SK-N-MC (cell line): ENCODE data around the gene TBRG4.

ENCODE experiments used
- DNase-seq: peaks from one replicate; pipeline ENCODE4 v3.0.0-alpha.2; 2011; ENCODE audit warnings: low read depth, low spot score
- H3K27ac ChIP-seq: fragments of 200-600 bp; sonication (generic); 2 replicates; pipeline ENCODE4 v1.5.1; 2016; ENCODE audit warnings: mixed run types
- H3K36me3 ChIP-seq: fragments of 200-600 bp; sonication (generic); 2 replicates; pipeline ENCODE4 v1.6.1; 2017; ENCODE audit warnings: antibody characterized with exemption, low read length, mixed read lengths; ENCODE audit not compliant: insufficient read depth
- H3K4me3 ChIP-seq: fragments of 200-600 bp; sonication (generic); 2 replicates; pipeline ENCODE4 v1.5.1; 2016
- H3K9ac ChIP-seq: fragments of 200-600 bp; sonication (generic); 2 replicates; pipeline ENCODE4 v1.8.0; 2017; ENCODE audit warnings: mixed run types, mixed read lengths; ENCODE audit not compliant: insufficient read length
- H3K9me3 ChIP-seq: fragments of 200-600 bp; sonication (generic); 2 replicates; pipeline ENCODE4 v1.6.1; 2017; ENCODE audit warnings: low read depth, mild to moderate bottlenecking, antibody characterized with exemption, low read length, moderate library complexity, mixed read lengths
- EZH2 ChIP-seq: fragments of 200-600 bp; sonication (generic); IDR thresholded peaks from one replicate; pipeline ENCODE4 v1.6.1; 2017; ENCODE audit warnings: antibody characterized with exemption
- FOXP2 ChIP-seq: optimal IDR thresholded peaks from 2 replicates; pipeline ENCODE3; 2011; ENCODE audit warnings: mild to moderate bottlenecking, moderate library complexity; ENCODE audit not compliant: insufficient read depth; ENCODE audit errors: extremely low read length, control extremely low read depth
- POLR2AphosphoS5 ChIP-seq: IDR thresholded peaks from 2 replicates; pipeline ENCODE4 v1.6.1; 2012; ENCODE audit warnings: mild to moderate bottlenecking, low read depth, low read length, borderline replicate concordance

TBRG4 gene

DNA sequence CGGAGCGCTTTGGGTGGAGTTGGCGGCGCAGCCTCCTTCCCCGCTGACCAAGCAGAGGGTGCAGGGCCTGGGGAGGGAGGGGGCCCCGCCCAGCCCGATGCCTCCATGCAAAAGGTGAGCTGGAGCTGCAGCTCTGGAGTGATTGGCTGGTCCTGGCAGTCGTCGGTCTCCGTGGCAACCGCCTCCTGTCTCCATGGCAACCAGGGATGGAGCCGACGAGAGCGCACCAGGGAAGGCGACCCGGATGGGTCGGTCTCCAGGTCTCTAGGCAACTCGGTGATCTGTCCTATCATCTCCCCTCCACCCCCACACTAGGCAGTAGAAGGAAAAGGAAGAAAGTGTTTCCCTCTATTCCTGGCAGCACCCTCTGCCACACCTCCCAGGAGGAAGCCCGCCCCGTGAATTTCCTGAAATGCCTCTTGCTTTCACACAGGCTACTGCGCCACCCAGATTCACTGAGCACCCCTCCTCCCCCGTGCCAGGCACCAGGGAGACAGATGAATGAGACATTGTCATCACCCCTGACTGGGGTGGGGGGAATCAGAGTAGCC is 22.1 kb downstream of the TBRG4 start:
- peak overlapping the region; percentile 75 for H3K4me3 ChIP-seq
- no peak overlapping the region for H3K27ac ChIP-seq
- no peaks in the 10 kb centered on the region for H3K36me3 ChIP-seq
- no peaks in the 10 kb centered on the region for H3K9me3 ChIP-seq
- TF ChIP-seq EZH2 (no peak), POLR2AphosphoS5 (no peak), FOXP2 (no peak)
- no peak overlapping the region for H3K9ac ChIP-seq
- no peak for DNase-seq

DNA sequence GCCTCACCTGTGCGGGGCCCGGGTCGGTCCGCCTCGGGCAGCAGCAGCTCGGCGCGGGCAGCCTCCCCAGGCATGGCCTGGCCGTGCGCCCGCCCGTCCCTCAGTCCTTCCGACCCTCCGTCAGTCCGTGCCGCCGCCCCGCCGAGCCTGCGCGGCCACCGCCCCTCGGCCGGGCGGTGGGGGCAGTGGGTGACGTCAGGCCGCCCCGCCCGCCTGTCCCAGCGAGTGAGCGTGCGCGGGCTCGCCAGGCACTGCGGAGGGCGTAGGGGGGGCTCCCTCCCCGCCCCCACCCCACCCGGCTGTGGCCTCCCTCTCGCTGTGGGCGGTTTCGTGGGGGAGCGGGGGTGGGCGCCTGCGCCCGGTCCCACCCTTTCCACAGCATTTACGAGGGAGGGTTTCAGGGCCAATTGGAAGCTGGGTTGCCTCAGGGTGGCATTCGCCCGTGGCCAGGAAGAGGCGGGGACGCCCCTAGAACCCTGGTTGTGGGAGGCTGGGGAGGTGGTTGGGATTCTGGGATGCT is 22.6 kb downstream of the TBRG4 start, which contains the start of gene NACAD:
TSS of gene NACAD (minus strand) at position 149 of the 520 bp plus-strand sequence. CDS start at position 74, 75 bp downstream.
- Histone ChIP-seq H3K9me3 (no peaks in the 10 kb centered on the region), H3K9ac (no peak within 1 kb of the TSS), H3K27ac (no peak within 1 kb of the TSS), H3K4me3 (peak within 1 kb of the TSS; percentile 75), H3K36me3 (no peaks in the 10 kb centered on the region)
- no peak for TF ChIP-seq FOXP2
- no peak for DNase-seq

DNA sequence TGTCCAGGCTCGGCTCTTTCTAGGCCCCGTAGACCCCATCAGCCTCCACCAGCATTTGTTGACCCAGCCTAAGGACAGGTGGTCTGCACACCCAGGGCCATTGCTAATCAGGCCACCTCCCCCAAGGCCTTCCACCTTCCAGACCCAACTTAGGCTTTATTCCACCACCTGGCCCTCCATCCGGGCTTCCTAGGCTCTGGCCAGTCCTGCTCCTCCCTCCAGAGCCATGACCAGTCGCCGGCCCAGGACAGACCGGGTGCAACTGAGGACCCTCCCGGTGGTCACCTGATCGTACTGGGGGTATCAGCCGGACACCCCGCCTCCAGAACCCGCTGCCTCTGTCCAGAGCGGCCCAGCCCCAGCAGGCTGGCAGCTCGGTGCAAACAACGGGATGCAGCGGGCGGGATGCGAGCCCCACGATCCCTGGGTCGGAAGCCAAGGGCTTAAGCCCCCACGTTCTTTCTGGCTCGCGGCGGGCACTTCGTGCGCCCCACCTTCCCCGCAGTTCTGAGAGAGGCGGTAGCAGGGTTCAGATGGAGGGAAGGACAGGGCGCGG is 23.3 kb downstream of the TBRG4 start:
- H3K36me3 ChIP-seq, result no peaks in the 10 kb centered on the region
- no peak overlapping the region for H3K9ac ChIP-seq
- H3K4me3 ChIP-seq, result peak overlapping the region; percentile 75; the same call in 1 of the 2 replicates
- H3K27ac ChIP-seq, result no peak overlapping the region
- no peaks in the 10 kb centered on the region for H3K9me3 ChIP-seq
- TF ChIP-seq POLR2AphosphoS5, result no peak
- TF ChIP-seq EZH2, result no peak
- no peak for TF ChIP-seq FOXP2
- no peak for DNase-seq

DNA sequence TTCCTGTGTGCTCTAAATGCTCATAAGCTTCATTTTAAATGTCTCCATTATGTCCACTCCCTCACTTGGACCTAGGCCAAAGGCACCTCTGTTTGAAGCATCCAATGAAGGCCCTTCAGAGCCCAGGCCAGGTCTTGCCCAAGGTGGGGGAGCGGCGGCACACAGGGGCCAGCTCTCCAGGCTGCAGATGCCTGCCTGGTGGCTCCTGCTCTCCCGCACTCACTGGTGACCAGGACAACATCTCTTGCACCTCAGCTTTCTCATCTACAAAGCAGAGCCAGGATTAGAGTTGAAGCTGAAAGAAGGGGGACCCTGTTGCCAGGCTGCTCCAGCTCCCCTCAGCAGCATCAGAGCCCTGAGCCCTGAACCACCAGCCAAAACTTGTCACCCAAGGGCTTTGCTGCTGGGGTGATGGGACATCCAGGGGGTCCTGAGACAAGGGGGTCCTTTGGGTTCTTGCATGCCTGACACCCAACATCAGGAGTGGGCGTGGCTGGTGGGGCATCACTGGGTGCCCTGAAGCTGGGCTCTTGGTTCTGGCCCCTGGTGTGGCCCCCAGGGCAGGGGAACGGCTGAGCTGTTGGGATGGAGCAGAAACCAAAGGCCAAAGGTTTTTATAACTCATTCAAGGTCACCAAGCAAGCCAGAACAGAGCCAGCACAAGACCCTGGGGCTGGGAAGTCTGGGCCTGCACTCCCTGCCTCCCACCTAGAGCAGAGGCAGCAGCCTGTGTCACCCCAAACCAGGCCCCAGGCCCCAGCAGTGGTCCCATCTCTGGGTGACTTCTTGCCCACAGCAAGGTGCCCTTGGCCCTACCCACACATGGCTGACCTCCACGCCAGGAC is 24.0 kb downstream of the TBRG4 start:
- H3K4me3 ChIP-seq, result no peak overlapping the region

DNA sequence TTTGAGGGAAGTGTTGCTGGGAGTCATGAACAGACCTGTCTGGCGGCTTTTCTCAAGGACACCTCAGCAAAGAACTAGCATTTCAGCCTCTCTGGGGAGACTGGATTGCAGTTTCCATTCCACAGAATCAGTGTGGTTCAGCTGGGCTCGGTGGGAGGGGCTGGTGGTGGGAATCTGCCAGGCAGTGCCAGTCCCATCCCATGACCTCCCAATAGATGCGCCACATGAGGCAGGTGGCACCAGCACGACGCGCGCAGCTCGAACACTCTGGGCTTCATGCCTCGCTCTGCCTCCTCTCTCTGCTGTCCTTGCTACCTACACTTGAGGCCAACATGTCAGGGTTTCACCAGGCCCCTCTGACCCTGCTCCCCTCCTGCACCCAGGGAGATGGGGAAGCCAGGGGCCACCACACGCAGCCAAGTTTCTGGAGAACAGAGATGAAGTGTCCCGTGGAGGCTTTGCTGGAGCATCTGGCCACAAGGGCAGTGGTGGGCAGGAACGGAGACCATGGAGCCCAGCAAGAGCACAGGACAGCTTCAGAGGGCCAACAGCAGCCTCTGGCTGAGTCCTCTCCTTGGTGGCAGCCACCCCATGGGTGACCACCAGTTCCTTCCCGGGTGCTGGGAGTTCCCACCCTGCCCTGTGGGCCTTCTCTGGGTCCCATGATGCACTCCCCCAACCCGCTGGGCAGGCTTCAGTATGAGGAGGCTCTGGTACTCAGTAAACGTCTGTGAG is 25.0 kb downstream of the TBRG4 start:
- Histone ChIP-seq H3K27ac (no peak overlapping the region), H3K9me3 (no peaks in the 10 kb centered on the region), H3K4me3 (no peak overlapping the region), H3K9ac (no peak overlapping the region), H3K36me3 (no peaks in the 10 kb centered on the region)
- TF ChIP-seq EZH2, result no peak
- TF ChIP-seq POLR2AphosphoS5, result no peak
- no peak for TF ChIP-seq FOXP2
- no peak for DNase-seq

More for the DNA sequence above, 24.0 kb downstream of the TBRG4 start:
- no peak for DNase-seq
- Histone ChIP-seq H3K9me3 (no peaks in the 10 kb centered on the region), H3K9ac (no peak overlapping the region), H3K27ac (no peak overlapping the region), H3K36me3 (no peaks in the 10 kb centered on the region)
- TF ChIP-seq POLR2AphosphoS5 (no peak), FOXP2 (no peak), EZH2 (no peak)

DNA sequence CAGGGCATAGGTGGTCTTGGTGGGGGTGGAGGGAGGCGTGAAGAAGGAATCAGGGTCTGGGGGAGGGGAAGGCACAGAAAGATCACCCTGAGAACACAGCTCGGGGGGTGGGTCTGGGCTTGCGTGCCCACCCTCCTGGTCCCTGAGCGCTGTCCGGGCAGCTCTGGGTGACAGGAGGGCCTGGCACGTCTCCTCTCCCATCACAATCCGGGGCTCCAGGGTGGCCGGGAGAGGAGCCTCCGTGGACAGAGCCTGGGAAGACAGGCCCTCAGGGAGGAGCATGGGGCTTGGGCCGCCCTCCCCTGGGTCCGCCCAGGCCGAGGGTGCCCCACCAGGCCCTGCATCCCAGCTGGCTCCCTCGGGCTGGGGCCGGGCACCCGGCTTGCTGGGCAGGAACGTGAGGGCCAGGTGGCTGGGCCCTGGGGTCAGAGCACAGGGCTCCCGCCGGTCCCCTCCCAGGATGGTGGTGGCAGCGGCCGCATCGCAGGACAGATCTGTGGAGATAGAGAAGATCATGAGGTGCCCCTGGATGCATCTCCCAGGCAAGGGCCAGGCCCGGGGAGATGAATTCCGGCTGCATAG is 25.8 kb downstream of the TBRG4 start:
- no peak for DNase-seq
- Histone ChIP-seq H3K9me3 (no peaks in the 10 kb centered on the region), H3K36me3 (no peaks in the 10 kb centered on the region), H3K9ac (no peak overlapping the region), H3K4me3 (no peak overlapping the region), H3K27ac (no peak overlapping the region)
- TF ChIP-seq EZH2 (no peak), FOXP2 (no peak), POLR2AphosphoS5 (no peak)

DNA sequence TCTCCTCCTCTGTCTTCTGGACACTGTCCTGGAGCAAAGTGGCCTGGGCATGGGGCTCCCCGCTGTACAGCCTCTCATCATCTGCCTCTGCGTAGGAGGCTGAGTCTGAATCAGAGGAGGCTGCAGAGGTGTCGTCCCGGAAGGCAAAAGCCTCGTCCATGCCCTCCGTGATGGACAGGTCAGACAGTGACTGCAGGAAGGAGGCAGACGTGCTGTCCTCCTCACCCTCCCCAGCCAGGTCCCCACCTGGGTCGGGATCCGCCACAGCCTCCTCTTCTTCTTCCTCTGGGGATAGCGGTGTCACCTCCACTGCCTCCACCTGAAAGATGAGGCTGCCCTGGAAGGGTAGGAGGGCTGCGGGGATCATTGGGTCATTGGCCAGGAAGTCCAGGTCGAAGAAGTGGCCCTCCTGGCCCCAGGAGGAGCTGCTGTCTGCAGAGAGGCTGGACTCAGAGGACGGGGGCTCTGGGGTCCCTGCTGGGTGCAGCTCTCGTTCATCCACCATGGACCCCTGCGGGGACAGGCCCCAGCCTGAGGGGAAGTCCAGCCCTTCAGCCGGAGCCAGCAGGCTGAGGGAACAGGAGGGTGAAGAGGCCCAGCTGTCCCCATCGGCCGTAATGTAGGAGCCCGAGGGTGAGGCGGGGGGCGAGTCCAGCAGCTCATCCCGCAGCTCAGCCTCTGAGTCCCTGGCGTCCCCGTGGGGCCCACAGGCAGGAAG is 26.4 kb downstream of the TBRG4 start:
- Histone ChIP-seq H3K36me3 (no peaks in the 10 kb centered on the region), H3K27ac (no peak overlapping the region), H3K4me3 (no peak overlapping the region), H3K9ac (no peak overlapping the region), H3K9me3 (no peaks in the 10 kb centered on the region)
- TF ChIP-seq FOXP2 (no peak), EZH2 (no peak), POLR2AphosphoS5 (no peak)
- no peak for DNase-seq
